ENCODE results near the gene DCDC2C.

DNA sequence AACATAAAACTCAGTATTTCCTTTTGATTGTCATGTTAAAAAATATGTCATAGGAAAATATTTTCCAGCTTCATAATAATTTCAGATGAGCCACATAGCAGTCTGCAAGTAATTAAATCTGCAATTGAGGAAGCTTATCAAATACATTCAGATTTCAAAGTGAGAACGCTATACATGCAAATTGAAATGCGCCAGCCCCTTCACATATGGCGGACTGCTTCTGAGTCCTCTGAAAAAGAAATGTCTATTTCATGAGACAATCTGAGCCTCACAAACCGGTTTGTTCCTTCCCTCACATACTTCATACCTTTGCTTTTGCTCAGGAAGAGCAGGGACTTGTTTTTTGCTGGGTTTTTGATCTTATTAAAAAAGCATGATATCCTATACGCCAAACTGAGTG lies 2.3 kb upstream of the DCDC2C start:
- TF ChIP-seq, protein P1, sequence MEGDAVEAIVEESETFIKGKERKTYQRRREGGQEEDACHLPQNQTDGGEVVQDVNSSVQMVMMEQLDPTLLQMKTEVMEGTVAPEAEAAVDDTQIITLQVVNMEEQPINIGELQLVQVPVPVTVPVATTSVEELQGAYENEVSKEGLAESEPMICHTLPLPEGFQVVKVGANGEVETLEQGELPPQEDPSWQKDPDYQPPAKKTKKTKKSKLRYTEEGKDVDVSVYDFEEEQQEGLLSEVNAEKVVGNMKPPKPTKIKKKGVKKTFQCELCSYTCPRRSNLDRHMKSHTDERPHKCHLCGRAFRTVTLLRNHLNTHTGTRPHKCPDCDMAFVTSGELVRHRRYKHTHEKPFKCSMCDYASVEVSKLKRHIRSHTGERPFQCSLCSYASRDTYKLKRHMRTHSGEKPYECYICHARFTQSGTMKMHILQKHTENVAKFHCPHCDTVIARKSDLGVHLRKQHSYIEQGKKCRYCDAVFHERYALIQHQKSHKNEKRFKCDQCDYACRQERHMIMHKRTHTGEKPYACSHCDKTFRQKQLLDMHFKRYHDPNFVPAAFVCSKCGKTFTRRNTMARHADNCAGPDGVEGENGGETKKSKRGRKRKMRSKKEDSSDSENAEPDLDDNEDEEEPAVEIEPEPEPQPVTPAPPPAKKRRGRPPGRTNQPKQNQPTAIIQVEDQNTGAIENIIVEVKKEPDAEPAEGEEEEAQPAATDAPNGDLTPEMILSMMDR (IDR thresholded peaks at IDR 0.05), result no peak
- no peak for TF ChIP-seq POLR2AphosphoS5 (IDR thresholded peaks at IDR 0.05)
- no peak for TF ChIP-seq POLR2A (IDR thresholded peaks at IDR 0.05)

Data from prostate gland (tissue), 2 donors.